Endothelial cell of umbilical vein (primary cell): Measurements from ENCODE around the gene CNPY1. TPM values are rescaled to one million over a fixed set of nuclear protein-coding genes. Genes with fewer than 3 reads are reported as not detected.

Experiments used
- BruUV-seq: library from RNA; stranded (reverse); fragments of 400-500 nt; replicated peaks from 2 replicates; lab custom pipeline; 2021; lab: Mats Ljungman, UMichigan
- CTCF ChIA-PET: fragments of 300-600, 350-600 bp; sonication (Branson Sonifier 250); formaldehyde crosslinking; loops from one replicate; lab custom pipeline; 2021; ENCODE audit warnings: antibody characterized with exemption, inconsistent platforms; lab: Charles Lee
- POLR2A ChIA-PET: fragments of 300-600, 350-600 bp; sonication (Branson Sonifier 250); formaldehyde crosslinking; loops from one replicate; lab custom pipeline; 2021; ENCODE audit warnings: antibody characterized with exemption, inconsistent platforms; lab: Charles Lee
- DNase-seq: peaks from one replicate; pipeline ENCODE4 v3.0.0-alpha.2; 2011; ENCODE audit warnings: low read depth, low spot score
- FAIRE-seq: peaks from 2 replicates; lab custom pipeline; 2011; peaks lifted over from hg19 to GRCh38; lab: Jason Lieb, UNC
- H2AFZ ChIP-seq: 2 replicates; pipeline ENCODE4 v1.6.0; 2012; ENCODE audit warnings: low read depth, low read length, control low read depth, inconsistent platforms
- H3K27ac ChIP-seq: 2 replicates; pipeline ENCODE4 v1.5.1; 2011; ENCODE audit warnings: low read depth, mild to moderate bottlenecking, control low read depth, low read length, moderate library complexity; ENCODE audit not compliant: insufficient read depth
- H3K27me3 ChIP-seq, 2 experiments: 2 replicates each; pipeline versions ENCODE4 v1.6.0 to v1.6.1; 2011; ENCODE audit warnings: low read length in 2 of 2, mixed read lengths in 1 of 2; ENCODE audit not compliant: control insufficient read depth in 2 of 2, insufficient read depth in 2 of 2
- H3K36me3 ChIP-seq, 2 experiments: 2 replicates in 1 of 2; 3 replicates in 1 of 2; pipeline ENCODE4 v1.5.1; 2011; ENCODE audit warnings: low read length in 2 of 2, mild to moderate bottlenecking in 1 of 2, moderate library complexity in 1 of 2; ENCODE audit not compliant: control insufficient read depth in 2 of 2, insufficient read depth in 2 of 2; ENCODE audit errors: extremely low read depth in 1 of 2
- H3K4me1 ChIP-seq: 3 replicates; pipeline ENCODE4 v1.5.1; 2011; ENCODE audit warnings: mild to moderate bottlenecking, low read length; ENCODE audit not compliant: control insufficient read depth, insufficient read depth; ENCODE audit errors: extremely low read depth
- H3K4me2 ChIP-seq: 2 replicates; pipeline ENCODE4 v1.6.1; 2011; ENCODE audit warnings: low read length, control low read depth, mixed read lengths; ENCODE audit not compliant: insufficient read depth
- H3K4me3 ChIP-seq, 3 experiments: fragments of 200-600 bp in 1 of 3; sonication (generic), shearing (Covaris generic) in 1 of 3; replicated peaks in 1 of 3; 2 replicates each; pipeline ENCODE4 v1.5.1; 2011 to 2016; ENCODE audit warnings: control low read depth in 3 of 3, low read length in 3 of 3, mild to moderate bottlenecking in 2 of 3, inconsistent platforms in 1 of 3, low read depth in 1 of 3, moderate library complexity in 1 of 3; ENCODE audit not compliant: insufficient read depth in 1 of 3
- H3K79me2 ChIP-seq: 2 replicates; pipeline ENCODE4 v1.6.0; 2012; ENCODE audit warnings: low read length, inconsistent platforms; ENCODE audit not compliant: control insufficient read depth, insufficient read depth
- H3K9ac ChIP-seq: replicated peaks from 2 replicates; pipeline ENCODE3; 2011; ENCODE audit warnings: low read length, control low read depth; ENCODE audit not compliant: insufficient read depth; ENCODE audit errors: extremely low read depth
- H3K9me1 ChIP-seq: replicated peaks from 3 replicates; pipeline ENCODE4 v1.6.0; 2011; ENCODE audit warnings: mild to moderate bottlenecking, low read length; ENCODE audit not compliant: control insufficient read depth, insufficient read depth; ENCODE audit errors: extremely low read depth
- H3K9me3 ChIP-seq: replicated peaks from 2 replicates; pipeline ENCODE4 v1.5.1; 2012; ENCODE audit warnings: low read length, inconsistent platforms; ENCODE audit not compliant: control insufficient read depth, insufficient read depth
- H4K20me1 ChIP-seq: replicated peaks from 2 replicates; pipeline ENCODE3; 2011; ENCODE audit warnings: mild to moderate bottlenecking, low read length; ENCODE audit not compliant: control insufficient read depth, insufficient read depth; ENCODE audit errors: extremely low read depth
- EZH2 ChIP-seq: IDR thresholded peaks from 2 replicates; pipeline ENCODE4 v1.6.1; 2012; ENCODE audit warnings: borderline replicate concordance, low read depth, mild to moderate bottlenecking, moderate library complexity, low read length, inconsistent platforms; ENCODE audit not compliant: severe bottlenecking
- GATA2 ChIP-seq: IDR thresholded peaks from 2 replicates; pipeline ENCODE4 v1.7.0; 2011; ENCODE audit warnings: low read depth, mild to moderate bottlenecking, moderate library complexity, mixed read lengths, low read length; ENCODE audit not compliant: insufficient read length, insufficient read depth
- JUN ChIP-seq: IDR thresholded peaks from 2 replicates; pipeline ENCODE4 v1.6.1; 2011; ENCODE audit warnings: borderline replicate concordance, low read depth; ENCODE audit not compliant: insufficient read length, insufficient read depth
- MYC ChIP-seq: IDR thresholded peaks from one replicate; pipeline ENCODE4 v1.6.1; 2011; ENCODE audit warnings: mild to moderate bottlenecking, low read depth, low read length
- POLR2AphosphoS5 ChIP-seq: IDR thresholded peaks from 2 replicates; pipeline ENCODE4 v1.6.1; 2012; ENCODE audit warnings: low read depth, mild to moderate bottlenecking, control low read depth, low read length, moderate library complexity; ENCODE audit not compliant: insufficient read depth
- dilution Hi-C: fragments of 300-500 bp; cut with MboI; formaldehyde crosslinking; loops from one replicate; pipeline ENCODE4 v1.15.0; 2019; ENCODE audit warnings: low sequenced_read_pairs; ENCODE audit not compliant: extremely low pct_ligation_motif_present
- intact Hi-C: fragments of 100-400 bp; cut with micrococcal nuclease; formaldehyde crosslinking; loops from one replicate; pipeline ENCODE4 v1.10.0; 2022
- polyA plus RNA-seq, 4 experiments: library from polyadenylated mRNA; depleted of rRNA in 3 of 4; stranded (reverse) in 3 of 4; unstranded in 1 of 4; fragments of >200 nt; gene quantifications; 2 replicates each; pipeline versions ENCODE4 v1.2.1 to v1.2.3, GENCODE V29; 2011 to 2012; ENCODE audit warnings: missing spikeins in 1 of 4
- total RNA-seq: library from RNA; stranded (reverse); gene quantifications from 2 replicates; pipeline ENCODE4 v1.2.3, GENCODE V29; 2021
- TF ChIP-seq, protein P1 (sequence below): IDR thresholded peaks from 2 replicates; pipeline ENCODE4 v1.6.1; 2011; ENCODE audit not compliant: insufficient read depth, insufficient read length

CNPY1 gene
- total and polyA plus RNA-seq, 2 donors (not counting 3 experiments of a cell fraction or from before 2014, with no cell fraction given), result not detected

DNA sequence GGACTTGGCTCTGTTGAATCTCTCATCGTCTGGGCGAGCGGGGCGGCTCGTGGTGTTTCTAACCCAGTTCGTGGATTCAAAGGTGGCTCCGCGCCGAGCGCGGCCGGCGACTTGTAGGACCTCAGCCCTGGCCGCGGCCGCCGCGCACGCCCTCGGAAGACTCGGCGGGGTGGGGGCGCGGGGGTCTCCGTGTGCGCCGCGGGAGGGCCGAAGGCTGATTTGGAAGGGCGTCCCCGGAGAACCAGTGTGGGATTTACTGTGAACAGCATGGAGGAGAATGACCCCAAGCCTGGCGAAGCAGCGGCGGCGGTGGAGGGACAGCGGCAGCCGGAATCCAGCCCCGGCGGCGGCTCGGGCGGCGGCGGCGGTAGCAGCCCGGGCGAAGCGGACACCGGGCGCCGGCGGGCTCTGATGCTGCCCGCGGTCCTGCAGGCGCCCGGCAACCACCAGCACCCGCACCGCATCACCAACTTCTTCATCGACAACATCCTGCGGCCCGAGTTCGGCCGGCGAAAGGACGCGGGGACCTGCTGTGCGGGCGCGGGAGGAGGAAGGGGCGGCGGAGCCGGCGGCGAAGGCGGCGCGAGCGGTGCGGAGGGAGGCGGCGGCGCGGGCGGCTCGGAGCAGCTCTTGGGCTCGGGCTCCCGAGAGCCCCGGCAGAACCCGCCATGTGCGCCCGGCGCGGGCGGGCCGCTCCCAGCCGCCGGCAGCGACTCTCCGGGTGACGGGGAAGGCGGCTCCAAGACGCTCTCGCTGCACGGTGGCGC lies 88.1 kb downstream of the CNPY1 start, which contains the start of gene EN2:
Gene EN2 (plus strand): TSS at position 19 of the 767 bp plus-strand sequence. CDS start 249 bp downstream, at position 268.
- Histone ChIP-seq H3K36me3 (no peaks in the 10 kb centered on the region), H4K20me1 (no peaks in the 10 kb centered on the region), H3K4me2 (peak within 1 kb of the TSS; percentile 40), H3K4me1 (no peaks in the 10 kb centered on the region), H3K9me1 (no peaks in the 10 kb centered on the region), H3K9me3 (no peaks in the 10 kb centered on the region), H3K9ac (no peak within 1 kb of the TSS), H3K79me2 (no peaks in the 10 kb centered on the region), H3K27me3 (peaks cover 77 to 95% of the 10 kb centered on the region in 2 experiments), H3K4me3 (peak within 1 kb of the TSS in 2 of 3 experiments; percentile 27 to 34), H2AFZ (peak within 1 kb of the TSS; percentile 5), H3K27ac (no peak within 1 kb of the TSS)
- FAIRE-seq (no peak), DNase-seq (peak; percentile 6)
- CTCF ChIA-PET, result no interaction called here
- POLR2A ChIA-PET, result no interaction called here
- no TSS peak for BruUV-seq
- dilution Hi-C loops (no loop called here), intact Hi-C loops (loop anchor here (5.0 to 10.0 kb wide), 5 partner anchors 74 to 456 kb away; partner anchors contain the start of gene PAXIP1)
- TF ChIP-seq JUN, result no peak
- no peak for TF ChIP-seq MYC
- no peak for TF ChIP-seq GATA2
- TF ChIP-seq, protein P1, sequence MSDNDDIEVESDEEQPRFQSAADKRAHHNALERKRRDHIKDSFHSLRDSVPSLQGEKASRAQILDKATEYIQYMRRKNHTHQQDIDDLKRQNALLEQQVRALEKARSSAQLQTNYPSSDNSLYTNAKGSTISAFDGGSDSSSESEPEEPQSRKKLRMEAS, result no peak
- TF ChIP-seq EZH2, result peak; percentile 97
- TF ChIP-seq POLR2AphosphoS5, result no peak
